IMR-90 (cell line): ENCODE measurements around the gene DGKB. TPM values are rescaled to one million over a fixed set of nuclear protein-coding genes. Genes with fewer than 3 reads are reported as not detected.

ENCODE experiments used
- ATAC-seq: fragments of 200-7000 bp; cut with Tn5 transposase; 2 replicates; pipeline ENCODE4 v1.9.1; 2020; ENCODE audit warnings: low read depth, mild to moderate bottlenecking, moderate library complexity
- BruUV-seq: library from RNA; stranded (reverse); fragments of 400-500 nt; replicated peaks from 2 replicates; lab custom pipeline; 2021; lab: Mats Ljungman, UMichigan
- CTCF ChIA-PET: fragments of 300-600 bp; formaldehyde crosslinking; extraction: SDS; loops from one replicate; lab custom pipeline; 2021; ENCODE audit warnings: antibody characterized with exemption; lab: Yijun Ruan, JAX
- POLR2A ChIA-PET: fragments of 300-600 bp; sonication (Branson Sonifier 250); formaldehyde crosslinking; loops from one replicate; lab custom pipeline; 2022; ENCODE audit warnings: antibody characterized with exemption; ENCODE audit not compliant: unreplicated experiment; lab: Charles Lee
- DNase-seq: peaks from one replicate; pipeline ENCODE4 v3.0.0; 2013
- H2AFZ ChIP-seq: replicated peaks from 2 replicates; pipeline ENCODE3; 2013; ENCODE audit warnings: low read length, mild to moderate bottlenecking; ENCODE audit not compliant: poor library complexity
- H2AK5ac ChIP-seq: 2 replicates; pipeline ENCODE4 v1.6.1; 2013; ENCODE audit warnings: low read depth, low read length, inconsistent platforms
- H2AK9ac ChIP-seq: replicated peaks from 2 replicates; pipeline ENCODE3; 2013; ENCODE audit warnings: mild to moderate bottlenecking, low read depth, low read length, moderate library complexity; ENCODE audit not compliant: poor library complexity
- H2BK120ac ChIP-seq: 2 replicates; pipeline ENCODE4 v1.6.1; 2013; ENCODE audit warnings: low read depth, low read length, inconsistent platforms
- H2BK15ac ChIP-seq: 3 replicates; pipeline ENCODE4 v1.6.1; 2013; ENCODE audit warnings: low read depth, low read length, inconsistent platforms
- H2BK20ac ChIP-seq: 2 replicates; pipeline ENCODE4 v1.6.1; 2013; ENCODE audit warnings: low read depth, mild to moderate bottlenecking, inconsistent platforms, low read length, moderate library complexity
- H2BK5ac ChIP-seq: 2 replicates; pipeline ENCODE4 v1.6.1; 2013; ENCODE audit warnings: mild to moderate bottlenecking, low read depth, low read length, inconsistent platforms; ENCODE audit not compliant: poor library complexity, severe bottlenecking
- H3K14ac ChIP-seq: replicated peaks from 2 replicates; pipeline ENCODE4 v1.6.1; 2013; ENCODE audit warnings: low read depth, low read length, inconsistent platforms
- H3K18ac ChIP-seq: 2 replicates; pipeline ENCODE4 v1.6.1; 2013; ENCODE audit warnings: low read depth, low read length, control low read depth
- H3K23ac ChIP-seq: 2 replicates; pipeline ENCODE4 v1.6.1; 2013; ENCODE audit warnings: low read depth, low read length, inconsistent platforms
- H3K27ac ChIP-seq: 2 replicates; pipeline ENCODE4 v1.5.1; 2013; ENCODE audit warnings: mild to moderate bottlenecking, control low read depth, low read length; ENCODE audit not compliant: insufficient read depth
- H3K27me3 ChIP-seq: 2 replicates; pipeline ENCODE4 v1.6.1; 2013; ENCODE audit warnings: low read length; ENCODE audit not compliant: control insufficient read depth, insufficient read depth
- H3K36me3 ChIP-seq: 2 replicates; pipeline ENCODE4 v1.6.1; 2013; ENCODE audit warnings: low read length, mixed read lengths; ENCODE audit not compliant: control insufficient read depth, insufficient read depth
- H3K4ac ChIP-seq: 2 replicates; pipeline ENCODE4 v1.6.1; 2013; ENCODE audit warnings: low read depth, low read length, inconsistent platforms
- H3K4me1 ChIP-seq: 2 replicates; pipeline ENCODE4 v1.6.1; 2013; ENCODE audit warnings: low read length, mixed read lengths; ENCODE audit not compliant: control insufficient read depth, insufficient read depth
- H3K4me2 ChIP-seq: 2 replicates; pipeline ENCODE4 v1.6.1; 2013; ENCODE audit warnings: low read depth, mild to moderate bottlenecking, control low read depth, low read length, moderate library complexity
- H3K4me3 ChIP-seq: 2 replicates; pipeline ENCODE4 v1.5.1; 2013; ENCODE audit warnings: low read depth, mild to moderate bottlenecking, control low read depth, low read length, moderate library complexity; ENCODE audit not compliant: insufficient read depth
- H3K56ac ChIP-seq: 2 replicates; pipeline ENCODE4 v1.6.1; 2013; ENCODE audit warnings: low read length, inconsistent platforms; ENCODE audit not compliant: insufficient read depth; ENCODE audit errors: extremely low read depth
- H3K79me1 ChIP-seq, 2 experiments: 2 replicates each; pipeline ENCODE4 v1.6.1; 2013; ENCODE audit warnings: low read length in 2 of 2, inconsistent platforms in 1 of 2, low read depth in 1 of 2
- H3K9ac ChIP-seq: 2 replicates; pipeline ENCODE4 v1.6.1; 2013; ENCODE audit warnings: low read depth, low read length, control low read depth
- H3K9me1 ChIP-seq: 2 replicates; pipeline ENCODE4 v1.6.1; 2013; ENCODE audit warnings: low read length, inconsistent platforms; ENCODE audit not compliant: insufficient read depth
- H3K9me3 ChIP-seq: 2 replicates; pipeline ENCODE4 v1.6.1; 2013; ENCODE audit warnings: low read length; ENCODE audit not compliant: control insufficient read depth, insufficient read depth
- H4K20me1 ChIP-seq: 2 replicates; pipeline ENCODE4 v1.6.1; 2013; ENCODE audit warnings: low read length, inconsistent platforms; ENCODE audit not compliant: insufficient read depth
- H4K5ac ChIP-seq: 2 replicates; pipeline ENCODE4 v1.6.1; 2013; ENCODE audit warnings: mild to moderate bottlenecking, low read depth, low read length, control low read depth
- H4K8ac ChIP-seq, 2 experiments: 2 replicates each; pipeline ENCODE4 v1.6.1; 2013; ENCODE audit warnings: low read depth in 2 of 2, low read length in 2 of 2, control low read depth in 1 of 2, inconsistent platforms in 1 of 2
- H4K91ac ChIP-seq: 2 replicates; pipeline ENCODE4 v1.6.1; 2013; ENCODE audit warnings: low read depth, low read length, inconsistent platforms; ENCODE audit not compliant: insufficient read depth
- BHLHE40 ChIP-seq: fragments of 150-350 bp; IDR thresholded peaks from 2 replicates; pipeline ENCODE4 v1.6.1; 2016; ENCODE audit warnings: mild to moderate bottlenecking, low read depth, low read length
- RFX5 ChIP-seq: IDR thresholded peaks from 2 replicates; pipeline ENCODE4 v1.8.0; 2012; ENCODE audit warnings: low read depth, mild to moderate bottlenecking, low read length, moderate library complexity
- WGBS, 2 experiments: methylation state at CpG; one replicate each; pipeline versions ENCODE4 v1.1.5 to v1.1.7; 2013; ENCODE audit warnings: missing lambda C conversion rate in 2 of 2; ENCODE audit not compliant: insufficient read length in 1 of 2; ENCODE audit errors: extremely low coverage in 2 of 2; 5-methylcytosine and 5-hydroxymethylcytosine counted together
- dilution Hi-C: fragments of 300-500 bp; cut with HindIII; formaldehyde crosslinking; loops from one replicate; pipeline ENCODE4 v1.14.3; 2018; ENCODE audit warnings: low sequenced_read_pairs; ENCODE audit not compliant: unreplicated experiment
- in situ Hi-C: fragments of 300-500 bp; cut with MboI; formaldehyde crosslinking; loops from 3 replicates; pipeline ENCODE4 v1.14.3; 2019; ENCODE audit warnings: low sequenced_read_pairs, inconsistent platforms, mixed read lengths
- intact Hi-C: fragments of 100-400 bp; cut with micrococcal nuclease; formaldehyde crosslinking; loops from 2 replicates; pipeline ENCODE4 v1.10.0; 2022
- polyA plus RNA-seq, 3 experiments: library from polyadenylated mRNA; depleted of rRNA; stranded (reverse); fragments of >200 nt; gene quantifications; 2 replicates each; pipeline ENCODE4 v1.2.3, GENCODE V29; 2012; ENCODE audit warnings: low replicate concordance in 1 of 3
- total RNA-seq: library from RNA; depleted of rRNA; stranded (reverse); fragments of >200 nt; gene quantifications from 2 replicates; pipeline ENCODE4 v1.2.3, GENCODE V29; 2012

Gene DGKB
- total and polyA plus RNA-seq, 2 of the 4 experiments (the other 2 are of a cell fraction), result not detected

DNA sequence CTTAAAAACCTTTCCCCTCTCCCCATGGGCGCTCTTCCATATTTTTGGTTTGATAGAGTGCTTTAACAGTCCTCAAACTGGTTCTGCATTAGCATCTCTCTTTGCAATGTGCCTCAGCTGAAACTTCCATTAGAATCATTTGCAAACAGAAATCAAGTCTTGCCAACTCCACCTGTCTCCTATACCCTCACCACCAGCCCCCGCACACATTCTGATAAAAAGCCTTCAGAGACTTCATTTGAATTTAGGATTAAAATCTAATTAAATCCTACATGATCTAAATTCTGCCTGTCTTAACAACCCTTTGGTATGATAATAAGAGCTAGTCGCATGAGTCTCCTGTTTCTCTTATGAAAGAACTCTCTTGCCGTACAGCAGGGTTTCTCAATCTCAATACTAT is 528.2 kb downstream of the DGKB start:
- ChIA-PET POLR2A (no interaction called here), CTCF (no interaction called here)
- no peak overlapping the region for H3K18ac ChIP-seq
- H3K4me3 ChIP-seq, result no peak overlapping the region
- H4K5ac ChIP-seq, result no peak overlapping the region
- dilution Hi-C loops (no loop called here), intact Hi-C loops (no loop called here), in situ Hi-C loops (no loop called here)
- H2BK15ac ChIP-seq, result no peak overlapping the region
- no peak overlapping the region for H4K91ac ChIP-seq
- H3K9me1 ChIP-seq, result no peaks in the 10 kb centered on the region
- ATAC-seq, result no peak
- H3K36me3 ChIP-seq, result no peaks in the 10 kb centered on the region
- peaks cover 3% of the 10 kb centered on the region for H3K4me1 ChIP-seq
- no peak overlapping the region for H2BK5ac ChIP-seq
- H3K9me3 ChIP-seq, result no peaks in the 10 kb centered on the region
- H3K9ac ChIP-seq, result no peak overlapping the region
- no peak overlapping the region for H3K4me2 ChIP-seq
- H3K4ac ChIP-seq, result no peak overlapping the region
- no peak overlapping the region for H2AK5ac ChIP-seq
- H2AK9ac ChIP-seq, result no peak overlapping the region
- no peaks in the 10 kb centered on the region for H4K20me1 ChIP-seq
- DNase-seq, result no peak
- H2AFZ ChIP-seq, result no peak overlapping the region
- TF ChIP-seq BHLHE40, result no peak
- no peak for TF ChIP-seq RFX5
- H3K14ac ChIP-seq, result no peak overlapping the region
- H3K27ac ChIP-seq, result no peak overlapping the region
- H2BK20ac ChIP-seq, result no peak overlapping the region
- no peaks in the 10 kb centered on the region for H3K79me1 ChIP-seq
- no peak overlapping the region for H2BK120ac ChIP-seq
- no peak overlapping the region for H3K23ac ChIP-seq
- H3K27me3 ChIP-seq, result no peaks in the 10 kb centered on the region
- H4K8ac ChIP-seq, result no peak overlapping the region
- BruUV-seq, result no TSS peak
- WGBS, 2 experiments, result no CpG with 5 or more reads among the region's 4 CpGs
- no peak overlapping the region for H3K56ac ChIP-seq
